Activated CD4-positive, alpha-beta T cell treated with anti-CD3 and anti-CD28 coated beads for 48 hours (primary cell): Measurements from ENCODE around the gene MYL5.

Experiments used
- DNase-seq: peaks from one replicate; pipeline ENCODE4 v3.0.0-alpha.2; 2020

The MYL5 gene

GRCh38 chr4:730511-730910, 56.2 kb downstream of the MYL5 start:
- no peak for DNase-seq

GRCh38 chr4:730946-731904, 56.9 kb downstream of the MYL5 start:
- DNase-seq = peak; percentile 21
